Stomach smooth muscle (tissue), 2 donors: ENCODE measurements around the gene PLD5.
"Not testable (repeated sequence)": the region's sequence is repeated elsewhere in the genome, so short reads cannot be mapped to it uniquely, and the experiment has no call there.

Experiments used
- H3K27ac ChIP-seq: one replicate; pipeline ENCODE4 v1.7.0; 2013; ENCODE audit warnings: mild to moderate bottlenecking, low read length, inconsistent platforms
- H3K27me3 ChIP-seq, 2 donors: one replicate each; pipeline ENCODE4 v1.7.0; 2013; ENCODE audit warnings: low read length in 2 of 2; ENCODE audit not compliant: insufficient read depth in 2 of 2, control insufficient read depth in 1 of 2
- H3K36me3 ChIP-seq, 2 donors: one replicate each; pipeline ENCODE4 v1.7.0; 2013; ENCODE audit warnings: low read length in 2 of 2; ENCODE audit not compliant: control insufficient read depth in 2 of 2, insufficient read depth in 2 of 2
- H3K4me1 ChIP-seq: one replicate; pipeline ENCODE4 v1.7.0; 2013; ENCODE audit warnings: low read length; ENCODE audit not compliant: control insufficient read depth, insufficient read depth
- H3K4me3 ChIP-seq, 2 donors: one replicate each; pipeline ENCODE4 v1.7.0; 2013; ENCODE audit warnings: low read length in 2 of 2
- H3K9ac ChIP-seq, 2 donors: one replicate each; pipeline ENCODE4 v1.7.0; 2013; ENCODE audit warnings: low read length in 2 of 2, mild to moderate bottlenecking in 1 of 2
- H3K9me3 ChIP-seq, 2 donors: one replicate each; pipeline ENCODE4 v1.7.0; 2013; ENCODE audit warnings: low read length in 2 of 2; ENCODE audit not compliant: control insufficient read depth in 2 of 2
- donor health status: healthy.
- donor health status: Pancreatic carcinoma.

The PLD5 gene

DNA sequence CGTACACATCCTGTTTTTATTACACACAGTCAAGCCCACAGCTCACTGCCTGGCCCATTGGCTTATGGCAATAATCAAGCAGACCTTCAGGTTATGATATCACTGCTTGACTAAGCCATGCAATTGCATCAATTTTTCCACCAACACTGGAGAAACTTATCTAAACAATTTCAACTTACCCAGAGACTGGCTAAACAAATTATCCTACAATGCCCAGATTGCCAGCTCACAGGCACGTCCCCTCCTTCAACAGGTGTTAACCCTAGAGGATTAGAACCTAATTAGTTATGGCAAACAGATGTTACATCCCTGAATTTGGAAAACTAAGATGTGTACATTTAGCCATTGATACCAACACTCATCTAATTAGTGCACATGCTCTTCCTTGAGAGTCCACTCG lies 310.0 kb downstream of the PLD5 start:
- not testable (repeated sequence) for H3K4me1 ChIP-seq, H3K27ac ChIP-seq, H3K4me3 ChIP-seq, H3K27me3 ChIP-seq, H3K36me3 ChIP-seq, H3K9me3 ChIP-seq, H3K9ac ChIP-seq

DNA sequence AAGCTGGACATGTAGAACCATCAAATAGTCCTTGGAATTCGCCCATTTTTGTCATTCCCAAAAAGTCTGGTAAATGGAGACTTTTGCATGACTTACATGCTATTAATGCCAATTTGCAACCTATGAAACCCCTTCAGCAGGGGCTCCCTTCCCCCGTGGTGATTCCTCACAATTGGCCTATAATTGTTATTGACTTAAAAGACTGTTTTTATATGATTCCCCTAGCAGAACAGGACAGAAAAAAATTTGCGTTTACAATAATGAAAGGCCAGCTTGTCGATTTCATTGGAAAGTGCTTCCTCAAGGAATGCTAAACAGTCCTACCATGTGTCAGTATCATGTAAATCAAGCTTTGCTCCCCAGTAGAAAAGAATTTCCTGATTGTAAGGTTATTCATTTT lies 311.5 kb downstream of the PLD5 start:
- H3K27ac ChIP-seq, result not testable (repeated sequence)

DNA sequence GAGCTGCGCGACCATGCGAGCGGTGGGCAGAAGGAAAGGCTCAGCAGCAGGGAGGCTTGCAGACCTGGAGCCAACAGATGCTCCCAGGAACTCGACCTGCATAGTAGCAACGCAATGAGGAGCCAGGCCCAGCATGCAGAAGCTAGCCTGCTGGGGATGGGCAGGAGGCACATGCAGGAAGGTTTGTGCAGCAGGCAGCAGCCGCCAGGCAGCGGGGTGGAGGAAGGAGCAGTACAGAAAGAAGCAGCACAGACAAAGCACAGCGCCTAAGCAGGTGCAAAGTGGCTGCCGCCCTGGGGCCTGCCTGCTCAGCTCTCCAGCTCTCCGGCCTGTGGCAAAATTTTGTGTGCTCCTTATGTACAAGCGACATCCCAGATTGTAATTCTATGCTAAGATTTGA lies 312.1 kb downstream of the PLD5 start:
- Histone ChIP-seq H3K27ac (no peak overlapping the region), H3K27me3 (no peaks in the 10 kb centered on the region), H3K4me3 (no peak overlapping the region), H3K9me3 (peaks cover under 1 to 5% of the 10 kb centered on the region in 2 donors), H3K36me3 (no peaks in the 10 kb centered on the region), H3K9ac (no peak overlapping the region), H3K4me1 (no peaks in the 10 kb centered on the region)

More for the DNA sequence above, 311.5 kb downstream of the PLD5 start:
- not testable (repeated sequence) for H3K36me3 ChIP-seq, H3K4me3 ChIP-seq, H3K9me3 ChIP-seq, H3K27me3 ChIP-seq, H3K4me1 ChIP-seq, H3K9ac ChIP-seq

DNA sequence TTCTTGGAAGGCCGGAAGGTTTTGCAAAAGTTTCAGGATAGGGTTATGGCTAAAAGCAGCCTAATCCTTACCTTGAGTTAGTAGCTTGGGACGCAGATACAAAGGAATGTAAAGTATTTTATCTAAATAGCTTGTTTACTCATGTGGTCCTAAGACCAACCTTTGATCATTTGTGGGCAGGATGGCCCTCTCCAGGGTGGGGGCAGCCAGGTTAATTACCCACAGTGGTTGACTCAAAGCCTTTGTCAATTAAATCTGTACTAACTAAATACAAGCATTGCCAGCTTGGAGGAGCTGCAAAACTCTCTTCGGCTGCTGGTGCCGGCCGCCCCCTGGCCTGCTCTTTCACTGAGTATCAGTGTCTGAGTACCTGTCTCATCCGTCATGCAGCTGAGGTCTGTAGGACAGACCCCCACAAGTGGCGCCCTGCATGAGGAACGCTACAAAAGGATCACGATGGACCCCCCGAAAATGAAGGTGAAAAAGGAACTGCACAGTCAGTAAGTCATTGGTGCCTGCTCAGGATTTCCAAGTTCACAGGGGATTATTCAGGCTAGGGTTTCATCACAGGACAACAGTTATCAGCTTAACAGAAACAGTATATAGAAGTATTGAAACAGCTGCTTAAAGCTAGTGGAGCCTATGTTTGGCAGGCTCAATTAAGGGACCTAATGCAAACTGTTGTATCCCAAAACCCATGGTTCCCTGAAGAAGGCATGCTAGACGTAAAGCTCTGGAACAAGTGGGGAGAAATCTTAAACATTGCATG lies 313.1 kb downstream of the PLD5 start:
- Histone ChIP-seq H3K27ac (no peak overlapping the region), H3K9ac (no peak overlapping the region), H3K4me1 (no peaks in the 10 kb centered on the region), H3K27me3 (no peaks in the 10 kb centered on the region), H3K9me3 (peaks cover 1 to 3% of the 10 kb centered on the region in 2 donors), H3K4me3 (no peak overlapping the region), H3K36me3 (no peaks in the 10 kb centered on the region)

DNA sequence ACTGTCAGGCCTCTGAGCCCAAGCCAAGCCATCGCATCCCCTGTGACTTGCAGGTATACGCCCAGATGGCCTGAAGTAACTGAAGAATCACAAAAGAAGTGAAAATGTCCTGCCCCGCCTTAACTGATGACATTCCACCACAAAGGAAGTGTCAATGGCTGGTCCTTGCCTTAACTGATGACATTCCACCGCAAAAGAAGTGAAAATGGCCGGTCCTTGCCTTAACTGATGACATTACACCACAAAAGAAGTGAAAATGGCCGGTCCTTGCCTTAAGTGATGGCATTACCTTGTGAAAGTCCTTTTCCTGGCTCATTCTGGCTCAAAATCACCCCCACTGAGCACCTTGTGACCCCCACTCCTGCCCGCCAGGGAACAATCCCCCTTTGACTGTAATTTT lies 314.2 kb downstream of the PLD5 start:
- H3K4me3 ChIP-seq, H3K27ac ChIP-seq, H3K4me1 ChIP-seq, H3K36me3 ChIP-seq, H3K27me3 ChIP-seq, H3K9ac ChIP-seq, H3K9me3 ChIP-seq: not testable (repeated sequence)

DNA sequence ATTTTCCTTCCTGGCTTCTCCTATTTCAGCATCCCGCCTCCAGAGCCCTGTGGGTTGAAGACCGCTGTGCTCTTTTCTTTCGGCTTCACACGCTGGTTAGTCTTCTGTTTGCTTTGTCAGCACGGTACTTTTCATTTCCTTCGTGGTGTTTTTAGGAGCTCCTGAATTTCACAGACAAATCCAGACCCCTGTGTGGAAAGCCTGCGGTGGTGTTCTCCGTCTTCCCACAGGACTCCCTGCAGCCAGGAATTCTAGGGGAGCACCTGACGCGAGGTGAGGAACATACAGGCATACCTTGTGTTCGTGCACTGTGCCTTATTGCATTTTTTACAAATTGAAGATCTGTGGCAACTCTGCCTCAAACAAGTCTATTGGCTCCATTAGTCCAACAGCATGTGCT lies 315.4 kb downstream of the PLD5 start:
- Histone ChIP-seq H3K9ac (no peak overlapping the region), H3K4me1 (no peaks in the 10 kb centered on the region), H3K9me3 (peaks cover 0 to 3% of the 10 kb centered on the region in 2 donors), H3K27me3 (no peaks in the 10 kb centered on the region), H3K36me3 (no peaks in the 10 kb centered on the region), H3K4me3 (no peak overlapping the region), H3K27ac (no peak overlapping the region)

DNA sequence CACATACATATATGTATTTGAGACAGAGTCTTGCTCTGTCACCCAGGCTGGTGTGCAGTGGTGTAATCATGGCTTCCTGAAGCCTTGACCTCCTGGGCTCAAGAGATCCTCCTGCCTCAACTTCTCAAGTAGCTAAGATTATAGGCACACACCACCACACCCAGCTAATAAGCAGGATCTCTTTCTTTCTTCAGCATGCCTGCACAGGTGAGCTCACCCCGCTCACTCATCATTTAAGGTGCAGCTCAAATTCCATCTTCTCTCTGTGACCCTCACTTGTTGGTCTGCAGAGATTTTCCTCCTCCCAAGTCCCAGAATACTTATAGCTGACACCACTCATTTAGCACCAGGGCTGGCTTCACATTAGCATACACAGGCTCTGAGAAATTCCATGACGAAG lies 316.5 kb downstream of the PLD5 start:
- Histone ChIP-seq H3K36me3 (no peaks in the 10 kb centered on the region), H3K4me1 (no peaks in the 10 kb centered on the region), H3K9me3 (peaks cover 0 to 3% of the 10 kb centered on the region in 2 donors), H3K27me3 (no peaks in the 10 kb centered on the region), H3K9ac (no peak overlapping the region), H3K4me3 (no peak overlapping the region), H3K27ac (no peak overlapping the region)

DNA sequence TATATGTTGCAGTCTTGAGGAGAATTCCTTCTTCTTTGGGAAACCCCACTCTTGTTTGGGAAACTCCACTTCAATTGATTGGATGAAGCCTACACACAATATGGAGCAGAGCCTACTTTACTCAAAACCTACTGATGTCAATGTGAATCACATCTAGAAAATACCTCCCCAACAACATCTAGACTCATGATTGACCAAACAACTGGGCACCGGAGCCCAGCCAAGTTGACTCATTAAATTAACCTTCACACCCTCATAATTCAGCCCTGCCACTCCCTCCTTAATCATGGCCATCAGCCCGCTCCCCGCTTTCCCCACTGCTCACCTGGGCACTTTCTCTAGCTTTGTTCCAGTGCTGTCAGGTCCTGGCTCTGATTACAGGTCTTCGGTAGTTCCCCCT lies 317.5 kb downstream of the PLD5 start:
- H3K27me3 ChIP-seq, result no peaks in the 10 kb centered on the region
- peaks cover 0 to 3% of the 10 kb centered on the region in 2 donors for H3K9me3 ChIP-seq
- no peaks in the 10 kb centered on the region for H3K36me3 ChIP-seq
- no peak overlapping the region for H3K27ac ChIP-seq
- no peaks in the 10 kb centered on the region for H3K4me1 ChIP-seq
- no peak overlapping the region for H3K4me3 ChIP-seq
- no peak overlapping the region for H3K9ac ChIP-seq

DNA sequence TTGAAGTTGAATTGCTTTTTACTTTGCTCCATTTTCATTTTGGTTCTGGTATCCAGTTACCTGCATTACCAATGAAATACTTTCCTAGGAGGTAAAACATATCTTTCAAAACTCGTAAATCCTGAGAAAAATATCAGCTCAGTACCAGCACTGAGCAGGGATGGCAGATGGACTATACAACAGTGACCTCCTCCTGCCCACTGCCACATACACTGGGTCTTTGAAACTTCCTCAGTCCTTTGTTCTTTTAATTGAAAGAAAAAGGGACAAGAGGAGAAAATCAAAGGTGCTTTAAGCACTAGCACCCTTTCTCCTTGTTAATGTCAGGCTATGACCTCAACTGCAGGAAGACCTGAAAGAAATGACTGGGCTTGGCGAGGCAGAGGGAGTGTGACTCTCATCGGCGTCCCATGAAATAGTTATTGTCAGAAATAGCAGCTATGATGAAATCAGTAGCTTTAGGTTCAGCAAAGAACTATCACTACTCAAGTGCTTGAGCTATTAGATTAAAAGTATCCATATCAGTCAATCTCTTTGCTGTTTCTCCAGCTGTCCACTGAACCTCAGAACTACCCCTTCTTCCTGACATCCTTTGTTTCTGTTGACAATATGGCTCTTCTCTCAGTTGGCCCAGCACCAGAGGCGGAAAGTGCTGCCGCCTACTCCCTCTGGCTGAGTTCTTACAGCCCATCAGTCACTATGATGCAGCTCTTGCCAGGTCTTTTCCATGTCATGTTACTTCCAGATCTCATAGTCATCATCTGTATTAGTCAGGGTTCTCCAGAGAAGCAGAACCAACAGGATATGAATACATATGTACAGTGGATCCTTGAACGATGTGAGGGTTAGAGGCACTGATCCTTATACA lies 318.6 kb downstream of the PLD5 start:
- H3K9ac ChIP-seq, result no peak overlapping the region

DNA sequence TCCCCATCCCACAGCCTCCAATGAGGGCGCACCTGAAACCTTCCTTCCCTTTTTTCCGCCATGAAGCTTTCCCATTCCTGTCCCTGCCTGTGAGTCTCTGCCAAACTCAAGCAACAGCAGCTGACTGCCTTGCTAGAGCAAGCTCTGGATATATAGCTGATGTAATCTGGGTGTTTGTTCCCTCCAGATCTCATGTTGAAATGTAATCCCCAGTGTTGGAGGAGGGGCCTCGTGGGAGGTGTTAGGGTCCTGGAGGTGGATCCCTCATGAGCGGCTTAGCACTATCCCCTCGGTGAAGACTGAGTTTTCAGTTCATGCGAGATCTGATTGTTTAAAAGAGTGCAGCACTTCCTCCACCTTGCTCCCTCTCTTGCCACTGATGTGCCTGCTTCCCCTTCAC lies 321.2 kb downstream of the PLD5 start:
- Histone ChIP-seq H3K27me3 (no peaks in the 10 kb centered on the region), H3K4me3 (no peak overlapping the region), H3K36me3 (no peaks in the 10 kb centered on the region), H3K27ac (no peak overlapping the region), H3K9ac (no peak overlapping the region), H3K4me1 (no peaks in the 10 kb centered on the region), H3K9me3 (peaks cover 0 to 3% of the 10 kb centered on the region in 2 donors)

More for the DNA sequence above, 318.6 kb downstream of the PLD5 start:
- no peak overlapping the region for H3K27ac ChIP-seq
- no peak overlapping the region for H3K4me3 ChIP-seq
- H3K36me3 ChIP-seq, result no peaks in the 10 kb centered on the region
- peaks cover 0 to 3% of the 10 kb centered on the region in 2 donors for H3K9me3 ChIP-seq
- no peaks in the 10 kb centered on the region for H3K27me3 ChIP-seq
- H3K4me1 ChIP-seq, result no peaks in the 10 kb centered on the region

DNA sequence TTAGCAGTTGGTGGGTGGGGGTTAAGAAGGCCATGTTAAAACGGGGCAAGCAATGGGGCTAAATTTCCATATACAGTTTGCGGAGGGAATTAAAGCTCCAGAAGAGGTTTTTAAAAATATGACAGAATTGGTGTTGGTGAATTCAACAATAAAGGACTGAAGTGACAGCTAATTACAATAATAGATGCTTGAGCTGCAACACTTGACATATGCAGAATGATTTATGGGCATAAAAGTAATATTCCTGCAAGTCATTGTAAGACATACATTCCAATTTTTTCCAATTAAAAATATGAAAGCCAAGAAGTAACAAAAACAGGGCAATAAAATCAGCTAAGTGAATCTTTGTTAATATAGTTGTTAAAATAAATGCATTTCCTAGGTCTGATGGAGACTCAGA lies 323.4 kb downstream of the PLD5 start:
- no peak overlapping the region for H3K9ac ChIP-seq
- no peak overlapping the region for H3K27ac ChIP-seq
- H3K9me3 ChIP-seq, result no peaks in the 10 kb centered on the region
- no peak overlapping the region for H3K4me3 ChIP-seq
- H3K27me3 ChIP-seq, result no peaks in the 10 kb centered on the region
- H3K4me1 ChIP-seq, result no peaks in the 10 kb centered on the region
- H3K36me3 ChIP-seq, result no peaks in the 10 kb centered on the region
